H9 (cell line): ENCODE results near the gene RRAD. TPM values are rescaled to one million over a fixed set of nuclear protein-coding genes. Genes with fewer than 3 reads are reported as not detected.

Experiments used
- DNase-seq: peaks from one replicate; pipeline ENCODE4 v3.0.0-alpha.2; 2017
- H2AFZ ChIP-seq: one replicate; pipeline ENCODE4 v1.6.1; 2013; ENCODE audit warnings: mild to moderate bottlenecking, low read length, control low read depth, moderate library complexity
- H2AK5ac ChIP-seq: 2 replicates; pipeline ENCODE4 v1.6.1; 2013; ENCODE audit warnings: low read length, control low read depth, mixed read lengths; ENCODE audit not compliant: insufficient read length
- H2BK120ac ChIP-seq: one replicate; pipeline ENCODE4 v1.6.1; 2013; ENCODE audit warnings: low read depth, mild to moderate bottlenecking, low read length, control low read depth, inconsistent platforms; ENCODE audit not compliant: poor library complexity, severe bottlenecking
- H2BK12ac ChIP-seq: 2 replicates; pipeline ENCODE4 v1.6.1; 2013; ENCODE audit warnings: low read length, control low read depth, mixed read lengths, low read depth; ENCODE audit not compliant: insufficient read length
- H2BK15ac ChIP-seq: 2 replicates; pipeline ENCODE4 v1.6.1; 2013; ENCODE audit warnings: low read depth, low read length, control low read depth
- H2BK20ac ChIP-seq: one replicate; pipeline ENCODE4 v1.6.1; 2013; ENCODE audit warnings: low read depth, mild to moderate bottlenecking, low read length, control low read depth, inconsistent platforms; ENCODE audit not compliant: poor library complexity, severe bottlenecking
- H2BK5ac ChIP-seq: 2 replicates; pipeline ENCODE4 v1.6.1; 2013; ENCODE audit warnings: low read length, control low read depth, mixed read lengths; ENCODE audit not compliant: insufficient read length
- H3K14ac ChIP-seq: 2 replicates; pipeline ENCODE4 v1.6.1; 2013; ENCODE audit warnings: low read length, control low read depth; ENCODE audit not compliant: insufficient read depth
- H3K18ac ChIP-seq: 2 replicates; pipeline ENCODE4 v1.6.1; 2013; ENCODE audit warnings: low read depth, mild to moderate bottlenecking, mixed read lengths, low read length, control low read depth; ENCODE audit not compliant: insufficient read length
- H3K23ac ChIP-seq: 2 replicates; pipeline ENCODE4 v1.6.1; 2013; ENCODE audit warnings: low read length, control low read depth, mixed read lengths, low read depth; ENCODE audit not compliant: insufficient read length
- H3K23me2 ChIP-seq: 2 replicates; pipeline ENCODE4 v1.6.1; 2013; ENCODE audit warnings: low read depth, mild to moderate bottlenecking, mixed read lengths, low read length, control low read depth; ENCODE audit not compliant: insufficient read length, poor library complexity, severe bottlenecking
- H3K27ac ChIP-seq: 2 replicates; pipeline ENCODE4 v1.5.1; 2013; ENCODE audit warnings: low read length, control low read depth, mixed read lengths, low read depth; ENCODE audit not compliant: insufficient read length
- H3K27me3 ChIP-seq: 2 replicates; pipeline ENCODE4 v1.6.1; 2013; ENCODE audit warnings: low read length, control low read depth, inconsistent platforms; ENCODE audit not compliant: insufficient read depth
- H3K4ac ChIP-seq: 2 replicates; pipeline ENCODE4 v1.6.1; 2013; ENCODE audit warnings: low read depth, mild to moderate bottlenecking, control low read depth, inconsistent platforms, low read length, moderate library complexity
- H3K4me1 ChIP-seq: 2 replicates; pipeline ENCODE4 v1.6.1; 2013; ENCODE audit warnings: low read length, control low read depth, inconsistent platforms; ENCODE audit not compliant: insufficient read depth
- H3K4me2 ChIP-seq: 2 replicates; pipeline ENCODE4 v1.6.1; 2013; ENCODE audit warnings: low read length, control low read depth, mixed read lengths; ENCODE audit not compliant: insufficient read length, insufficient read depth
- H3K56ac ChIP-seq: 2 replicates; pipeline ENCODE4 v1.6.1; 2013; ENCODE audit warnings: low read depth, mild to moderate bottlenecking, mixed read lengths, low read length, control low read depth; ENCODE audit not compliant: insufficient read length
- H3K79me1 ChIP-seq: 2 replicates; pipeline ENCODE4 v1.6.1; 2013; ENCODE audit warnings: low read depth, mild to moderate bottlenecking, moderate library complexity, low read length, control low read depth, inconsistent platforms; ENCODE audit not compliant: insufficient read depth, poor library complexity, severe bottlenecking
- H3K79me2 ChIP-seq: 2 replicates; pipeline ENCODE4 v1.6.1; 2013; ENCODE audit warnings: low read length, control low read depth, inconsistent platforms; ENCODE audit not compliant: insufficient read depth
- H3K9ac ChIP-seq: 2 replicates; pipeline ENCODE4 v1.6.1; 2013; ENCODE audit warnings: low read length, control low read depth, mixed read lengths; ENCODE audit not compliant: insufficient read length; ENCODE audit errors: extremely low read depth
- H3K9me3 ChIP-seq: one replicate; pipeline ENCODE4 v1.6.1; 2013; ENCODE audit warnings: low read depth, low read length, inconsistent platforms; ENCODE audit not compliant: control insufficient read depth
- H3T11ph ChIP-seq: one replicate; pipeline ENCODE4 v1.6.1; 2013; ENCODE audit warnings: mild to moderate bottlenecking, low read length, control low read depth, inconsistent platforms
- H4K20me1 ChIP-seq: one replicate; pipeline ENCODE4 v1.6.1; 2013; ENCODE audit not compliant: control insufficient read depth, insufficient read length, insufficient read depth
- H4K5ac ChIP-seq: 2 replicates; pipeline ENCODE4 v1.6.1; 2013; ENCODE audit warnings: low read depth, mild to moderate bottlenecking, mixed read lengths, low read length, control low read depth; ENCODE audit not compliant: insufficient read length
- H4K8ac ChIP-seq: replicated peaks from 2 replicates; pipeline ENCODE4 v1.6.1; 2013; ENCODE audit warnings: low read length, control low read depth, mixed read lengths, low read depth; ENCODE audit not compliant: insufficient read length
- H4K91ac ChIP-seq: 2 replicates; pipeline ENCODE4 v1.6.1; 2013; ENCODE audit warnings: low read depth, mild to moderate bottlenecking, moderate library complexity, mixed read lengths, low read length, control low read depth; ENCODE audit not compliant: insufficient read length
- H3K27ac Mint-ChIP-seq, 3 experiments: 2 replicates in 2 of 3; 3 replicates in 1 of 3; pipeline ENCODE4 v1.8.0; 2020 to 2021; ENCODE audit warnings: mixed read lengths in 3 of 3, mild to moderate bottlenecking in 1 of 3, moderate library complexity in 1 of 3
- H3K27me3 Mint-ChIP-seq: 2 replicates; pipeline ENCODE4 v1.8.0; 2021; ENCODE audit warnings: low read depth, mild to moderate bottlenecking, moderate library complexity, mixed read lengths
- H3K36me3 Mint-ChIP-seq, 3 experiments: 2 replicates in 2 of 3; 3 replicates in 1 of 3; pipeline ENCODE4 v1.8.0; 2020 to 2021; ENCODE audit warnings: low read depth in 3 of 3, mixed read lengths in 3 of 3; ENCODE audit not compliant: insufficient read depth in 1 of 3
- H3K4me1 Mint-ChIP-seq, 2 experiments: 2 replicates each; pipeline ENCODE4 v1.8.0; 2020; ENCODE audit warnings: mixed read lengths in 2 of 2
- H3K4me3 Mint-ChIP-seq, 2 experiments: 2 replicates in 1 of 2; 3 replicates in 1 of 2; pipeline ENCODE4 v1.8.0; 2020 to 2021; ENCODE audit warnings: mild to moderate bottlenecking in 2 of 2, mixed read lengths in 2 of 2, moderate library complexity in 1 of 2
- H3K9me3 Mint-ChIP-seq, 2 experiments: 2 replicates in 1 of 2; 3 replicates in 1 of 2; pipeline ENCODE4 v1.8.0; 2020; ENCODE audit warnings: mild to moderate bottlenecking in 2 of 2, mixed read lengths in 2 of 2, moderate library complexity in 1 of 2
- CTCF ChIP-seq: fragments of 200-600 bp; sonication (generic); conservative IDR thresholded peaks from 3 replicates; pipeline ENCODE4 v1.8.0; 2021; ENCODE audit warnings: antibody characterized with exemption, mild to moderate bottlenecking
- WGBS: extraction: QIAGEN DNeasy Blood & Tissue Kit; methylation state at CpG from one replicate; pipeline ENCODE4 v1.1.7; 2013; ENCODE audit warnings: missing lambda C conversion rate, low lambda C conversion rate, mixed read lengths; ENCODE audit not compliant: insufficient read length; ENCODE audit errors: extremely low coverage; 5-methylcytosine and 5-hydroxymethylcytosine counted together
- total RNA-seq: library from RNA; stranded (reverse); gene quantifications from 2 replicates; pipeline ENCODE4 v1.2.1, GENCODE V29; 2021

Gene RRAD
- total RNA-seq, 1 experiment from 2014 or later: 0.72 TPM

GRCh38 chr16:66918803-66919568 lies 6.3 kb downstream of the RRAD start, which contains the start of gene CDH16:
Gene CDH16, minus strand, starts transcription at chr16:66918885. Its CDS starts 820 bp downstream, at chr16:66918065.
- Mint-ChIP-seq H3K27me3 (peaks cover 56% of the 10 kb centered on the region), H3K36me3 (no peaks in the 10 kb centered on the region; a peak in 1 of 7 replicates), H3K4me3 (no peak within 1 kb of the TSS), H3K27ac (peak within 1 kb of the TSS in 1 of 3 experiments; percentile 67; a peak in 1 of 7 replicates), H3K4me1 (no peaks in the 10 kb centered on the region), H3K9me3 (no peaks in the 10 kb centered on the region)
- no peaks in the 10 kb centered on the region for H3K79me1 ChIP-seq
- no peak within 1 kb of the TSS for H3K56ac ChIP-seq
- H4K8ac ChIP-seq: no peak within 1 kb of the TSS
- H3K9me3 ChIP-seq: no peaks in the 10 kb centered on the region
- H2BK20ac ChIP-seq: no peak within 1 kb of the TSS
- no peak within 1 kb of the TSS for H4K5ac ChIP-seq
- no peaks in the 10 kb centered on the region; the same call in 1 of the 2 replicates for H3K27me3 ChIP-seq
- H4K20me1 ChIP-seq: no peaks in the 10 kb centered on the region
- H3K23ac ChIP-seq: no peak within 1 kb of the TSS
- no peak within 1 kb of the TSS for H3K9ac ChIP-seq
- H2BK12ac ChIP-seq: no peak within 1 kb of the TSS
- no peak within 1 kb of the TSS for H2BK15ac ChIP-seq
- H3K4me1 ChIP-seq: no peaks in the 10 kb centered on the region
- H2AFZ ChIP-seq: no peak within 1 kb of the TSS
- WGBS: no CpG with 5 or more reads among the region's 7 CpGs
- no peak within 1 kb of the TSS; the same call in 1 of the 2 replicates for H3K14ac ChIP-seq
- no peak within 1 kb of the TSS for H4K91ac ChIP-seq
- H3K4me2 ChIP-seq: no peak within 1 kb of the TSS
- H2BK5ac ChIP-seq: no peak within 1 kb of the TSS
- no peak within 1 kb of the TSS for H3K4ac ChIP-seq
- no peak within 1 kb of the TSS for H2BK120ac ChIP-seq
- no peak within 1 kb of the TSS for H3T11ph ChIP-seq
- no peaks in the 10 kb centered on the region for H3K79me2 ChIP-seq
- no peak for DNase-seq
- TF ChIP-seq CTCF: no peak
- no peaks in the 10 kb centered on the region for H3K23me2 ChIP-seq
- H2AK5ac ChIP-seq: no peak within 1 kb of the TSS
- H3K18ac ChIP-seq: no peak within 1 kb of the TSS
- no peak within 1 kb of the TSS for H3K27ac ChIP-seq
